ENCODE data around the gene RNF187.

Gene RNF187

GRCh38 chr1:228453022-228453560, 34.1 kb upstream of the RNF187 start:
- DNase-seq (ENCODE audit: low read depth in 1 of 2, low spot score in 1 of 2): no peak
- in situ Hi-C loops (cut with HindIII; ENCODE audit: low pct_unique_long_range_greater_than_20kb, low sequenced_read_pairs): no loop called here
- TF ChIP-seq JUND (IDR thresholded peaks at IDR 0.05; ENCODE audit: low read depth): no peak

GRCh38 chr1:228453614-228454013, 33.6 kb upstream of the RNF187 start:
- no peak for TF ChIP-seq JUND (IDR thresholded peaks at IDR 0.05; ENCODE audit: low read depth)

GRCh38 chr1:228454238-228454637, 32.9 kb upstream of the RNF187 start:
- in situ Hi-C loops (cut with HindIII; ENCODE audit: low pct_unique_long_range_greater_than_20kb, low sequenced_read_pairs): no loop called here
- no peak for DNase-seq (ENCODE audit: low read depth in 1 of 2, low spot score in 1 of 2)
- TF ChIP-seq JUND (IDR thresholded peaks at IDR 0.05; ENCODE audit: low read depth): no peak

More at GRCh38 chr1:228453614-228454013, 33.6 kb upstream of the RNF187 start:
- DNase-seq (ENCODE audit: low read depth in 1 of 2, low spot score in 1 of 2): no peak
- in situ Hi-C loops (cut with HindIII; ENCODE audit: low pct_unique_long_range_greater_than_20kb, low sequenced_read_pairs): no loop called here

GRCh38 chr1:228455715-228456114, 31.5 kb upstream of the RNF187 start:
- TF ChIP-seq JUND (IDR thresholded peaks at IDR 0.05; ENCODE audit: low read depth): no peak
- in situ Hi-C loops (cut with HindIII; ENCODE audit: low pct_unique_long_range_greater_than_20kb, low sequenced_read_pairs): no loop called here

DNA sequence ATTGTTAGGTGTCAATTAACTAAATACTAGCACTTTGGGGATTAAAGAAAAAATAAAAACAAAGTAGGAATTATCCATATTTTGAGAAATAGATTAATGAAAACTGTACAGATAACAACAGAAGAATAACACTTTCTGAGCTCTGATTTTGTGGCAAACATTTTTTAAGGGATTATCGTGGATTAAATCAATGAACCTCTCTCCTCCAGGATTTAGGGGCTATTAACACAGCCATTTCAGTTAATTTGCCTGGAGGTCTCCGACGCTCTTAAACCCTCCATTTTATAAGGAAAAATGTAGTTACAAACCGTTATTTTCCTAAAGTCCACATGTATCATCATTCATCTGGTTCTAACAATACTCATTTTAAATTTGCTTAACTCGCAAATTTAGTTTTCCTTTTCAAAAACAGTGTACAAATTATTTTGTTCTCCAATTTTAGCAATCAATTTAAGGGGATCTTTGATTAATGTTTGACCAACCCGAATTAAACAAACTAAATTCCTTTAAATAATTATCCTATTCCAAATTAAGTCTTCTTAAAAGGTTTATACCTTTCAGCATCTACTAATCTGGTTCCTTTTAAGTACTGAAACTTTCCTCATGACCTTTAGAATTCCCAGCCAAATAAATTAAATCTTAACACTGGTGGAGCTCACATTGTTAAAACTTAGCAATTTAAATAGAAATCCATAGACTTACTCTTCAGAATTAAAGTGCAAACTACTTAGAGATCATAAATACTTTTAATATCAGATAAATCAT, 30.7 kb upstream of the RNF187 start:
- no peak for DNase-seq (ENCODE audit: low read depth in 1 of 2, low spot score in 1 of 2)
- TF ChIP-seq JUND (IDR thresholded peaks at IDR 0.05; ENCODE audit: low read depth): no peak
- in situ Hi-C loops (cut with HindIII; ENCODE audit: low pct_unique_long_range_greater_than_20kb, low sequenced_read_pairs): no loop called here

More at GRCh38 chr1:228455715-228456114, 31.5 kb upstream of the RNF187 start:
- peak in 1 of 2 experiments; percentile 39 for DNase-seq (ENCODE audit: low read depth in 1 of 2, low spot score in 1 of 2)

DNA sequence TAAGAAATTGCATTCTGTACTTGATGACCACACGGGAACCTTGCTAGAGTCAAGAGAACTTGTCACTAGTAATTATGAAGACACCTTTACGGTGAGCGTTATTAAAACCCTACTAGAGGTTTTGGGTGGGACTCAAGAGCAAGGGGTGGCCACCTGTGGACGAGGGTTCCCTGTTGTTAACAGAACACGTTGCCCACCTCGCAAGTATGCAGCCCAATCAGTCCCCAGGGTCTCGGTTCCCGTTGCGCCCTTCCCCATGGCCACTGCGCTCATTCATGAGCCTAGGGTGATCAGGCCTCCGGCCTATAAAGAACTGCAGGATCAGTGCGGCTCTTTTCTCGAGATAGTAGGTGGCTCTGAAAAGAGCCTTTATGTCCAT, 30.2 kb upstream of the RNF187 start:
- DNase-seq (ENCODE audit: low read depth in 1 of 2, low spot score in 1 of 2): no peak
- TF ChIP-seq JUND (IDR thresholded peaks at IDR 0.05; ENCODE audit: low read depth): no peak
- in situ Hi-C loops (cut with HindIII; ENCODE audit: low pct_unique_long_range_greater_than_20kb, low sequenced_read_pairs): no loop called here

GRCh38 chr1:228457396-228458176, 29.6 kb upstream of the RNF187 start:
- no peak for TF ChIP-seq JUND (IDR thresholded peaks at IDR 0.05; ENCODE audit: low read depth)
- in situ Hi-C loops (cut with HindIII; ENCODE audit: low pct_unique_long_range_greater_than_20kb, low sequenced_read_pairs): no loop called here
- DNase-seq (ENCODE audit: low read depth in 1 of 2, low spot score in 1 of 2): peak; percentile 100

GRCh38 chr1:228459091-228459993, 27.8 kb upstream of the RNF187 start:
- TF ChIP-seq JUND (IDR thresholded peaks at IDR 0.05; ENCODE audit: low read depth): no peak
- peak; percentile 88 to 92 for DNase-seq (ENCODE audit: low read depth in 1 of 2, low spot score in 1 of 2)
- in situ Hi-C loops (cut with HindIII; ENCODE audit: low pct_unique_long_range_greater_than_20kb, low sequenced_read_pairs): no loop called here

DNA sequence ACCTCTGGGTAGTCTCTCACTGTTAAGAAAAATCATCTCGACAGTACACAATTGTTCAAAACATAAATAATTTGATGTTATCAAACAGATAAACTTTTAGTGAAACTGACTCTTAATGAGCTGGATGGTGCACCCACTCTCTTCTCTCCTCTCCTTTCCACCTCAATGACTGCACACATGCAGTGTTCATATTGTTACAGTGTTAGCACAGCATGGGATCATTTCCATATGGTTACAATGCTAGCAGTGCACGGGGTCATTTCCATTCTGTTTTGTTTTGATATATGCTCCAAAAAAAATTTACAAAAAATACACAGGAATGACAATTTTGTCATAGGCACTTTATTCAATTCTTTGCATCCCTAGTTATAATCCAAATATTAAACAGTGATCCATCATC, 26.4 kb upstream of the RNF187 start:
- no peak for DNase-seq (ENCODE audit: low read depth in 1 of 2, low spot score in 1 of 2)
- TF ChIP-seq JUND (IDR thresholded peaks at IDR 0.05; ENCODE audit: low read depth): no peak
- in situ Hi-C loops (cut with HindIII; ENCODE audit: low pct_unique_long_range_greater_than_20kb, low sequenced_read_pairs): no loop called here

DNA sequence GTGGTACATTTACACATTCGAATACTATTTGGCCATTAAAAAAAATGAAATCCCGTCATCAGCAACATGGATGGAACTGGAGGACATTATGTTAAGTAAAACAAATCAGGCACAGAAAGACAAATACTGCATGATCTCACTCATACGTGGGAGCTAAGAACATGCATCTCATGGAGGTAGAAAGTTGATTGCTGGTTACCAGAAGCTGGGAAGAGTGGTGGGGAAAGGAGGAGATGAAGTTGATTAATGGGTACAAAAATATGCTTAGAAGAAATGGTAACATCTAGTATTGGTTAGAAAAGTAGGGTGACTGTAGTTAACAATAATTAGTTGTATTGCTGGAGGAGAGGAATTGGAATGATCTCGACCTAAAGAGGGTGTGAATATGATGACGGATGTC, 24.6 kb upstream of the RNF187 start:
- in situ Hi-C loops (cut with HindIII; ENCODE audit: low pct_unique_long_range_greater_than_20kb, low sequenced_read_pairs): no loop called here

GRCh38 chr1:228463009-228463558, 24.1 kb upstream of the RNF187 start:
- TF ChIP-seq JUND (IDR thresholded peaks at IDR 0.05; ENCODE audit: low read depth): no peak
- DNase-seq (ENCODE audit: low read depth in 1 of 2, low spot score in 1 of 2): no peak
- in situ Hi-C loops (cut with HindIII; ENCODE audit: low pct_unique_long_range_greater_than_20kb, low sequenced_read_pairs): no loop called here

More for the DNA sequence above, 24.6 kb upstream of the RNF187 start:
- DNase-seq (ENCODE audit: low read depth in 1 of 2, low spot score in 1 of 2): no peak
- TF ChIP-seq JUND (IDR thresholded peaks at IDR 0.05; ENCODE audit: low read depth): no peak

Data from T47D (cell line).